K562 (cell line): Measurements from ENCODE around the gene AP2M1. TPM values are rescaled to one million over a fixed set of nuclear protein-coding genes. Genes with fewer than 3 reads are reported as not detected.

ENCODE experiments used
- ATAC-seq: fragments of 200-7000 bp; cut with Tn5 transposase; 3 replicates; pipeline ENCODE4 v1.9.1; 2020; ENCODE audit warnings: moderate library complexity
- BruUV-seq: library from RNA; stranded (reverse); fragments of 400-500 nt; replicated peaks from 2 replicates; lab custom pipeline; 2021; lab: Mats Ljungman, UMichigan
- CTCF ChIA-PET: fragments of 300-600 bp; formaldehyde crosslinking; extraction: SDS; loops from one replicate; lab custom pipeline; 2021; ENCODE audit warnings: low intra/inter-chr PET ratio; lab: Yijun Ruan, JAX
- POLR2A ChIA-PET: fragments of 300-600, 350-650 bp; sonication (Branson Sonifier 250); formaldehyde crosslinking; extraction: SDS; loops from one replicate; lab custom pipeline; 2021; ENCODE audit warnings: antibody characterized with exemption, inconsistent platforms; lab: Yijun Ruan, JAX
- DNase-seq, 4 experiments: peaks; one replicate each; pipeline versions ENCODE4 v3.0.0 to v3.0.0-alpha.2; 2011 to 2018; ENCODE audit warnings: low spot score in 3 of 4, mixed read lengths in 3 of 4; ENCODE audit errors: extremely low read depth in 1 of 4
- FAIRE-seq: peaks from 2 replicates; lab custom pipeline; 2011; peaks lifted over from hg19 to GRCh38; lab: Jason Lieb, UNC
- H2AFZ ChIP-seq: 2 replicates; pipeline ENCODE4 v1.6.0; 2011; ENCODE audit warnings: low read depth, low read length, control low read depth, inconsistent platforms
- H3K27ac ChIP-seq: fragments of 200-600 bp; 3 replicates; pipeline ENCODE4 v1.8.0; 2011; ENCODE audit warnings: low read depth, mild to moderate bottlenecking, control low read depth, inconsistent platforms, low read length, moderate library complexity, mixed read lengths; ENCODE audit errors: extremely low read depth
- H3K27me3 ChIP-seq, 2 experiments: fragments of 300-600 bp in 1 of 2; 2 replicates in 1 of 2; 3 replicates in 1 of 2; pipeline versions ENCODE4 v1.6.0 to v1.8.0; 2011; ENCODE audit warnings: inconsistent platforms in 2 of 2, low read length in 2 of 2, mild to moderate bottlenecking in 1 of 2, mixed read lengths in 1 of 2, moderate library complexity in 1 of 2; ENCODE audit not compliant: control insufficient read depth in 2 of 2, insufficient read depth in 2 of 2
- H3K36me3 ChIP-seq: fragments of 300-600 bp; 3 replicates; pipeline ENCODE4 v1.8.0; 2011; ENCODE audit warnings: mild to moderate bottlenecking, low read length, inconsistent platforms; ENCODE audit not compliant: control insufficient read depth, insufficient read depth
- H3K4me1 ChIP-seq, 2 experiments: fragments of 200-600 bp in 1 of 2; replicated peaks in 1 of 2; 2 replicates in 1 of 2; 3 replicates in 1 of 2; pipeline versions ENCODE4 v1.5.1 to v1.8.0; 2011; ENCODE audit warnings: inconsistent platforms in 2 of 2, low read length in 2 of 2, mild to moderate bottlenecking in 1 of 2, mixed read lengths in 1 of 2, moderate library complexity in 1 of 2; ENCODE audit not compliant: control insufficient read depth in 2 of 2, insufficient read depth in 2 of 2
- H3K4me2 ChIP-seq: 2 replicates; pipeline ENCODE4 v1.6.1; 2011; ENCODE audit warnings: low read length, control low read depth, inconsistent platforms, mixed read lengths; ENCODE audit not compliant: insufficient read depth
- H3K4me3 ChIP-seq: fragments of 200-600 bp; sonication (generic), shearing (Covaris generic); 2 replicates; pipeline ENCODE4 v1.5.1; 2016; ENCODE audit warnings: control low read depth, inconsistent platforms
- H3K79me2 ChIP-seq: fragments of 200-600 bp; 3 replicates; pipeline ENCODE4 v1.8.0; 2011; ENCODE audit warnings: low read length, inconsistent platforms; ENCODE audit not compliant: control insufficient read depth, insufficient read depth
- H3K9ac ChIP-seq, 2 experiments: 2 replicates each; pipeline versions ENCODE4 v1.6.0 to v1.6.1; 2011; ENCODE audit warnings: low read depth in 2 of 2, low read length in 2 of 2, control low read depth in 1 of 2, inconsistent platforms in 1 of 2, mild to moderate bottlenecking in 1 of 2, mixed read lengths in 1 of 2; ENCODE audit not compliant: insufficient read depth in 1 of 2
- H3K9me1 ChIP-seq: one replicate; pipeline ENCODE4 v1.6.0; 2011; ENCODE audit warnings: inconsistent platforms, mild to moderate bottlenecking, low read length, moderate library complexity; ENCODE audit not compliant: control insufficient read depth, insufficient read depth
- H3K9me3 ChIP-seq: replicated peaks from 2 replicates; pipeline ENCODE4 v1.5.1; 2011; ENCODE audit warnings: low read depth, low read length, inconsistent platforms; ENCODE audit not compliant: control insufficient read depth, insufficient read depth
- H4K20me1 ChIP-seq: replicated peaks from 2 replicates; pipeline ENCODE4 v1.6.1; 2011; ENCODE audit warnings: low read length, inconsistent platforms, mixed read lengths; ENCODE audit not compliant: control insufficient read depth, insufficient read depth
- ARID3A ChIP-seq: IDR thresholded peaks from 2 replicates; pipeline ENCODE4 v1.6.1; 2012; ENCODE audit warnings: low read depth, low read length, improper control_type of control experiment, borderline replicate concordance
- BCOR ChIP-seq: fragments of 450-650 bp; IDR thresholded peaks from 2 replicates; pipeline ENCODE4 v1.6.1; 2016
- E2F8 ChIP-seq: fragments of 450-650 bp; IDR thresholded peaks from 2 replicates; pipeline ENCODE4 v1.7.1; 2018; ENCODE audit warnings: mild to moderate bottlenecking, low read depth; ENCODE audit not compliant: partially characterized antibody
- KLF6 ChIP-seq: fragments of 250-450 bp; sonication (Bioruptor Pico); IDR thresholded peaks from 2 replicates; pipeline ENCODE4 v1.4.0; 2020; ENCODE audit warnings: mild to moderate bottlenecking, moderate library complexity, borderline replicate concordance
- TCF3 ChIP-seq: sonication (generic); formaldehyde crosslinking; IDR thresholded peaks from 2 replicates; pipeline ENCODE4 v1.4.0; 2020; ENCODE audit warnings: mild to moderate bottlenecking, missing genetic modification reagents
- TEAD4 ChIP-seq, 2 experiments: sonication (generic) in 1 of 2; formaldehyde crosslinking in 1 of 2; IDR thresholded peaks; 2 replicates each; pipeline versions ENCODE4 v1.6.1 to v1.8.0; 2012 to 2022; ENCODE audit warnings: borderline replicate concordance in 1 of 2, inconsistent platforms in 1 of 2, low read length in 1 of 2, mild to moderate bottlenecking in 1 of 2, missing genetic modification reagents in 1 of 2
- UBTF ChIP-seq, 2 experiments: IDR thresholded peaks; 2 replicates each; pipeline ENCODE4 v1.6.1; 2012; ENCODE audit warnings: improper control_type of control experiment in 2 of 2, low read depth in 2 of 2, low read length in 2 of 2, borderline replicate concordance in 1 of 2
- WHSC1 ChIP-seq: IDR thresholded peaks from one replicate; pipeline ENCODE4 v1.6.1; 2012; ENCODE audit warnings: low read length, control low read depth, inconsistent platforms
- ZNF121 ChIP-seq: sonication (generic); formaldehyde crosslinking; conservative IDR thresholded peaks from 2 replicates; pipeline ENCODE4 v1.8.0; 2022; ENCODE audit warnings: missing genetic modification reagents
- ZNF239 ChIP-seq: fragments of 250-450 bp; sonication (Bioruptor Pico); IDR thresholded peaks from 2 replicates; pipeline ENCODE4 v1.4.0; 2020; ENCODE audit warnings: mild to moderate bottlenecking
- WGBS: fragments of 100-300 bp; shearing (Covaris generic); methylation state at CpG from one replicate; pipeline ENCODE4 v1.1.6; 2016; ENCODE audit warnings: low coverage, mixed read lengths; ENCODE audit not compliant: insufficient coverage; ENCODE audit errors: missing lambda C conversion rate; 5-methylcytosine and 5-hydroxymethylcytosine counted together
- in situ Hi-C: fragments of 300-500 bp; cut with MboI; formaldehyde crosslinking; loops from 4 replicates; pipeline ENCODE4 v1.15.0; 2018; ENCODE audit warnings: inconsistent platforms, mixed read lengths
- intact Hi-C: fragments of 100-400 bp; cut with micrococcal nuclease; formaldehyde crosslinking; loops from 2 replicates; pipeline ENCODE4 v1.14.2; 2022
- polyA plus RNA-seq, 8 experiments: library from polyadenylated mRNA; depleted of rRNA in 4 of 8; stranded (reverse) in 5 of 8; unstranded in 3 of 8; fragments of >200 nt; fragmentation: Nextera tagmentation in 2 of 8; fragmentation: Illumina TruSeq in 1 of 8; extraction: Ambion mirVana in 2 of 8; extraction: Trizol in 1 of 8; gene quantifications; 2 replicates each; pipeline versions ENCODE4 v1.2.1 to v1.2.3, GENCODE V29; 2011 to 2014; ENCODE audit warnings: inconsistent platforms in 1 of 8, missing spikeins in 1 of 8
- total RNA-seq, 7 experiments: library from RNA; depleted of rRNA in 6 of 7; stranded (reverse); fragments of >200 nt in 6 of 7; fragmentation: Illumina TruSeq in 2 of 7; extraction: Trizol in 2 of 7; gene quantifications; 2 replicates each; pipeline versions ENCODE4 v1.2.1 to v1.2.3, GENCODE V29; 2011 to 2021; ENCODE audit warnings: low replicate concordance in 1 of 7

The AP2M1 gene
- total and polyA plus RNA-seq, 9 of the 15 experiments (the other 6 are each of a cell fraction or from before 2014, with no cell fraction given) = 118 to 505 (median 296) TPM

- no peak for TF ChIP-seq ARID3A
Observed at GRCh38 chr3:184148076-184148475, 26.6 kb upstream of the AP2M1 start (continued).

- DNase-seq (no peak), FAIRE-seq (no peak), ATAC-seq (no peak)
- WGBS = 59% methylated on average over 6 of the region's 6 CpGs
- H3K27me3 ChIP-seq = no peaks in the 10 kb centered on the region
- peaks cover 20% of the 10 kb centered on the region for H3K36me3 ChIP-seq
- no peak overlapping the region for H3K4me3 ChIP-seq
- in situ Hi-C loops = no loop called here
- H2AFZ ChIP-seq = peak overlapping the region; percentile 57; the same call in 1 of the 2 replicates
- no peaks in the 10 kb centered on the region for H3K79me2 ChIP-seq
- no peak overlapping the region for H3K27ac ChIP-seq
- H3K9ac ChIP-seq = no peak overlapping the region
- H3K9me3 ChIP-seq = no peaks in the 10 kb centered on the region
- no TSS peak for BruUV-seq
- POLR2A ChIA-PET = interaction anchor here (0.6 to 0.8 kb wide), 2 partner anchors 25 to 180 kb away, joined by 3 read pairs; no protein-coding TSS in a partner anchor
- no peaks in the 10 kb centered on the region for H3K9me1 ChIP-seq
- intact Hi-C loops = loop anchor here (5.0 kb wide), 1 partner anchor 93 kb away; no protein-coding TSS in a partner anchor
- H3K4me2 ChIP-seq = no peak overlapping the region
- CTCF ChIA-PET = no interaction called here
- H4K20me1 ChIP-seq = no peaks in the 10 kb centered on the region
- peaks cover 3 to 5% of the 10 kb centered on the region in 2 experiments; a peak in 2 of 5 replicates for H3K4me1 ChIP-seq
- TF ChIP-seq TCF3 (no peak), ZNF239 (CRISPR knock-in tag) (no peak), E2F8 (no peak), BCOR (peak; percentile 34; the same call in 1 of the 2 replicates), KLF6 (CRISPR knock-in tag) (no peak), UBTF (IDR thresholded peaks at IDR 0.05; ENCODE audit: borderline replicate concordance in 1 of 2, low read depth in 2 of 2, low read length in 2 of 2) (no peak), WHSC1 (no peak), TEAD4 (IDR thresholded peaks at IDR 0.05; ENCODE audit: low read length) (no peak), TEAD4 (CRISPR knock-in tag; IDR thresholded peaks at IDR 0.05; ENCODE audit: borderline replicate concordance) (no peak), ZNF121 (CRISPR knock-in tag) (peak; percentile 97)
Observed at GRCh38 chr3:184149123-184149522, 25.5 kb upstream of the AP2M1 start.
